GM18508 (cell line): Measurements from ENCODE around the gene GASK1A.

Source experiments
- ATAC-seq: cut with Tn5 transposase; IDR thresholded peaks from one replicate; pipeline ENCODE4 v1.9.1; 2021; ENCODE audit warnings: moderate number of reproducible peaks; ENCODE audit not compliant: insufficient read depth, unreplicated experiment

GASK1A gene

DNA sequence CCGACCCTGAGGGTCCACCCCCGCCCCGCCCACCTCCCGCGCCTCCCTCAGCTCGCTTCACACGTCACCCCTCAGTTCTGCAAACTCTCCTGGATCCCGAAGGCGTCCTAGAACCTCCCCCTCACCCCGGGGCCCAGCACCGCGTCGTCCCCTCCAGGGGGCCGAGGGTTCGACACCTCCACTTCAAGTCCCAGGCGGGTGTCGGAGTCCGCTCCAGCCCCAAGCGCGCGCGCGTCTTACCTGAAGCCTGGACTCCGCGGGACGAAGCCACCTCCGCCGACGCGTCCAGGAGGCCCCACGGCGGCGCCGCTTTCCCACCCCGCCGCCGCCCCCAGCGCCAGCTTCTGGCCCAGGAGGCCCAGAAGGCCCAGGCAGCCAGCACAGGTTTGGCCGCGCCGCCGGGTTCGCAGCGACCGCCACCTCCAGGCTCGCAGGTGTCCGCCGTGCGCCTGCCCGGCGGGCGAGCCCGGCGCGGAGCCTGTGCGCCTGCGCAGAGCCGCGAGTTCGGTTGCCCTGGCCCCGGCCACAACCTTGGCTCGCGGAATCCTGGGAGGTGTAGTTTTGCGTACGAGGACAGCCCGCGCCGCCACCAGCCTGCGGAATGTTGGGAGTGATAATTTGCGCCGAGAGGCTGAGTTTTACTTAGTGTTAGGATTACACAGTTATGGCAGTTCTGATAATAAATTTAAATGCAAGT, 126.6 kb downstream of the GASK1A start, which contains the start of gene POMGNT2:
TSS of gene POMGNT2 (minus strand) at position 484 of the 697 bp plus-strand sequence. CDS start 24,648 bp downstream, outside the sequence.
- no peak for ATAC-seq

DNA sequence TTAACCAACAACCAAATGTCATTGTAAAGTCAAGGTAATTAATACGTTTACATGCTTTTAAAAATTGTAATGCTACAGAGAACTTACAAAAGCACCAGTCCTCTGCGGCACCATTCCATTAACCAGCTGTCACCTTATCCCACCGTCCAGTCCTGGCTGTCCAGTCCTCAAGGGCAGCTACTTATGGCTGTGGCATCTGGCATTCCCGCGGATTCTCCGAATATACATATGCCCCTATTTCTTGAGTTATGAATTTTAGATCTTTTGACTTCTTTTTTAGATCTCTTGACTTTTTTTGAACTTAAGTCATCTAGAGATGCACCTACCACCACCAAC, 127.2 kb downstream of the GASK1A start:
- no peak for ATAC-seq
